SKM-1 (cell line): ENCODE results near the gene ZBTB20.

Experiments
- DNase-seq: peaks from one replicate; lab custom pipeline; 2025; ENCODE audit not compliant: unreplicated experiment; lab: John Stamatoyannopoulos, UW

Gene ZBTB20

DNA sequence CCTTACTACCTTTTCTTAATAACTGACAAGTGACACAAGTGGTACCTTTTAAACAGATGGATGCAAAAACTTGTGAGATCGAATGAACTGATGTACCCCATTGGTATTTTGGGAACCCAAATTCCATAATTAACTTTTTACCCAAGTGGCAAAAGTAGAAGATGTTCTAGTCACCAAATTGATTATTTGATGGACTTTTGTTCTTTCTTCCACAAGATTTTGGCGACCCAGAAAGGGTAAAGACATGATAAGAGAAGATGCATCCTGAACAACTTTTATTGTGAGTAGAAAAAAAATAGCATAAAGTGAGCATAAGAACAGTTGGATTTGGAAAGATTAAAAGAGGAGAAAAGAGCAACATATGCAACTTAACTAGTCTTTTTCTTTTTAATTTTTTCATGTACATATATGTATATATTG, 693.7 kb downstream of the ZBTB20 start:
- DNase-seq, result no peak

DNA sequence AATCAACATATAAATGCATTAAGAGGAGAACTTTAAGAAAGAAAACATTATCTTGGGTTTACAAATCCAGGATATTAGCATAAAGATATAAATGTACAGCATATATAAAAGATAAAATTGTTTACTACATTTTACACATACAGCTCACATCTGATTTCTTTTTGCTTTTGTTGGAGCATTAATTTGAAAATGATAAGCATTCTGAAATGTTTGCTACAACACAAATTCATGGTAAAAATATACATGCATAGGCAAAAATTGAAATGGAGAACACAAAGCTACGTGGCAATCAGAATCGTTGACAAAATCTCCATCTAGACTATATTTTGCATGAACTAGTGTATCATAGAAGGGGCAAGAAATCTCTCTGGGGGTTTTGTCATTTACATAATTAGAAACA, 694.2 kb downstream of the ZBTB20 start:
- DNase-seq, result no peak

DNA sequence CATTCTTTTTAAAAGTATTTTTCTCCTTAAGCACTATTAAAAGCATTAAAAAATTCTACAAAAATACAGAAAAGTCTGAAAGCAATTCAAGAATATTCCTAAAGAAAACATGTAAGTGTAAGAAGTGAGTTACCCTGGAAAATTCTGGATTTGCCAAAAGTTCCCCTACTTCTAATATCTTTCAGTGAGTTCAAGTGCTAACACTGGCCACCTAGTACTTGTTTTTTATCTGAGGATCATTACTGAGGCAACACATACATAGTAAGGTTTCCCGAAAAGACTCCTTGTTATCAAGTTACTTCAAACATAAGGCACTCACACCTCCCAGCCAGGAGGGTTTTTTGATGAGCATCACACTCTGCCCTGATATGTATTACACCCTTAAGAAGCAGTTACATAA, 694.8 kb downstream of the ZBTB20 start:
- DNase-seq, result no peak

GRCh38 chr3:114451561-114452018, 695.5 kb downstream of the ZBTB20 start:
- DNase-seq, result no peak

DNA sequence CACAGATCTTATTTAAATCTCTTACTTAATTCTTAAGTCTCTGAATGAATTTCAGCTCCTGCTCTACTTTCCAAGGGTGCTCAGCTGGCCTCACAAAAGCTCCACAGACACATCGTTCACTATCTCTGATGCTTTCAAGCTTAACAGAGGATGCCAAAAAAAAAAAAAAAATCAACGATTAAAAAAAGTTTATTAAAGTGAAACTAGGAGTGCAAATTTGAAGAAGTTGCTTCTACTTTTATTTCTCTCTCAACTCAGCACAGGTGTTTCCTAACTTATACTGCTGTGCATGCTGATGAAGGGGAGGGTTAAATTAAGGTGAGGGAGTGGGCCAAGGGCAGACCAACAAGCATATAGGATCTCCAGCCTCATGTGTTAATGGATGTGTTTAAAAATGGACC, 696.0 kb downstream of the ZBTB20 start:
- no peak for DNase-seq

DNA sequence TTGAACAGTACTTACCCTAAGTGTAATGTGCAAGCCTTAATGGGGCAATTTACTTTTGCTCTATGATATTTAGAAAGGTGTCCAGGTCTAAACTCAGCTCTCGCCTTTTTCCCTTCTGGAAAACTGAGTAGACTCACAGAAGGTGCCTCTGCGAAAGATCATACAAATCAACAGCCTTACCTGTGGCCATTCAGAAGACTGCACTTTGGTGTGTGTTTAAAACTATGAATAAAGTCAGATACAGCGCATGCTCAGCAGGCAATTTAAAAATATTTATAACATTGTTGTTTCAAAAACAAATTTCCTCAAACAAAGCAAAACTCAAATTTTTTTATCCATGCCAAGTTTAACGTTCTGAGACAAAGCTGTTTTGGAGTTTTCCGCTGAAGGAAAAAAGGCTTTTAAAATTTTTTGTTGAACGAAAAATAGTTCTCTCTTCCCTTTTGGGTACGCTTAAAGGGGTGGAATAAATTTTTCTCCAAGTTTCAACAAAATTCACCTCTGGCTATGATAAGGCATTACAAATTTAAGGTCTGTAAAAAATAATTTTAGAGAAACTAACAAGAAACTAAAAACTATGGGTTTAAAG, 697.0 kb downstream of the ZBTB20 start:
- DNase-seq, result no peak

DNA sequence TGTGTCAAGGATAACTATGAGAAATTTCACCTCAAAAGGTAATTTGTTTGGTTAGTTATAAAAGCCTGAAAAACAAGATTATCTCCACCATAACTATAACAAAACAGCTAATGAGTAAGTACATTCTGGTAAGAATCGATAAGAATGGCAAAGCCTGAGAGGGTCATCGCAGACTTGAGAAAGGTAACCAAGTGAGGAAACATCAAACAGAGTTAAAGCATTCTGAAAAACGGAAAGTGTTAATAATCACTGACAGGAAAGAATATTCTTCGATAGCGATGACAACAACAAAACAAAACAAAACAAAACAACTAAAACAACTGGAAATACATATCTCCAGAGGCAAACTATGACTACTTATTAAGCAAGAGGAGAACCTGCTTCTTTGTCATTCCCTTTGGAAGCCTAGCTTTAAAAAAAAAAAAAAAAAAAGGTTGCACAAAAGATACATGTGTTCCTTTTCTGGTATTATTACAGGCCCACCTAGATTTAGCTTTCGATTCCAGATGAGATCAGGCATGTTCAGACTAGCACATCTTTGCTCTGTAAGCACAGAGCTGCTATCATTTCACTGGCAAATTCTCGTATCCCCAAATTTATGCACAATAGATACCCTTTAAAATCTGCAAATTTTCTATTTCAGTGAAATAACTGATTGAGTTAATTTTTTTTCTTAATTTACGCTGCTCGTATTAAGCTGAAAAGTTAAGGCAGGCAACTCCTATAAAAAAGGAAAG, 697.6 kb downstream of the ZBTB20 start:
- no peak for DNase-seq

- DNase-seq, result no peak
Observed at GRCh38 chr3:114447950-114448479, 699.1 kb downstream of the ZBTB20 start.

DNA sequence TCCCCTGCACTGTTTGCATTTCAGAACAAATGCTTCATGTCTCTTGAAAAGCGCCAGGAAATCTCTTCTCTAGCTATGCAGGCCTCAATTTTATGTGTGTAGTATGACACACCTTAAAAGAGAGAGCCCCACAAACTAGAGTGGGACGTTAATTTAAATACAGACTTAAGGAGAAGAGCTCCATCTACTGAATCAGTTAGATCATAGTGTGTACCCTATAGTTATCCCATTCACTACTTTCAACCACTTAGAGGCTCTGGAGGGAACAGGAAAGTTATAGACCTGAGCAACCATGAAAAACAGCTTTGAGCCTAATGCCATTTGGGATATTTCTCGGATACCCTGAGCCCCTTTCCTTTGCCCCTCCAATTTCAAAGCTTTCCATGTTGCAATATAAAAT, 699.5 kb downstream of the ZBTB20 start:
- no peak for DNase-seq

DNA sequence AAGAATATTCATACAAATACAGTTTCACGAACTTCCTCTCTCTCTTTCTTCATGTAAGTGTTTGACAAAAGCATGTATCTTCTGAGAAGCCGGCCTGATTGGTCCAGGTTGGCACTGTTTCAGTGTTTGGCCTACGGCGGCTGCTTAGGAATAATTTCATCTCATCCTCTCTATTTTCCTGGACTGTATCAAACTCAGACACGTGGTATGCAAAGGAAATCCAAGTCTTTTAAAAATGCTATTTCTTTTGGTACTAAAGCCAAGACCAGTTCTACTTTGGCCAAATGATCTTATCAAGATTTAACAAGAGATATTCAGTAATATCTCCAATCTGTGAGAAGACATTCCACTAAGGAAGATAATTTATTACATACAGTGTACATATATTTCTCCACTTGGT, 700.5 kb downstream of the ZBTB20 start:
- no peak for DNase-seq

DNA sequence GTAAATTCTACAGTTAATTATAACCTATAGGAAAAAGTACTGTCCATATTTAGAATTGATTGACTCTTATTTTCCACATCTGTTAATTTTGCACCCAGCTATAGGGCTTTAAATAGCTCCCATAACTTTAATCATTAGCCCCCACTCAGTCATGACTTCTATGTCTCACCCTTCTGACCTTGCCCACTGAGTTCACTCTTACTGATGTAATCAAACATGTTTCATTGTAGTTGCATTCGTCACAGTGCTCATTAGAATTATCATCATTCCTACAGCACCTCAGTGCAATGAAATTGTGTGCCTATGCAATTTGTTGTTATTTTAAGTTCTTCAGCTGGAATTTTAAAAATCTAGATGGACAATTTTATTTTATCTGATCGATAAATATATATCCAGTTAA, 701.9 kb downstream of the ZBTB20 start:
- no peak for DNase-seq

DNA sequence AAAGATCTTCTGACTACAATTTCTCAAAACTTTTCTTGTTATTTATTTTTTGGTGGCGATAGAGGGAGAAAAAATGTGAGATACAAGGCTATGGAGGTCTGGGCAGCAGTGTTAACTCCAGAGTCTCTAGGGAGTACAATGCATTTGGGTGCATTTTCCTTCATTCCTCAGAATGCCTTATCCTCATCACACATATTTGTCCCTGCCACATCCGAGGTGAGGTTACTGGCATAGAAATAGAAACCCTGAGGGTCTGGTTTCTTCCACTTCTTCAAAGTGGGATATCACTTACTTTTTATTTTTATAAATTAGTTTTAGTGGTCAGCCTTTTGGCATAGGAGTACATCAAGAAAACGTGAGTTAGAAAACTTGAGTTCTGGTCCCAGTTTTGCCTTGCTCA, 702.9 kb downstream of the ZBTB20 start:
- no peak for DNase-seq

- DNase-seq, result no peak
Observed at GRCh38 chr3:114442246-114442645, 704.8 kb downstream of the ZBTB20 start.

GRCh38 chr3:114441386-114441785, 705.7 kb downstream of the ZBTB20 start:
- DNase-seq, result no peak

DNA sequence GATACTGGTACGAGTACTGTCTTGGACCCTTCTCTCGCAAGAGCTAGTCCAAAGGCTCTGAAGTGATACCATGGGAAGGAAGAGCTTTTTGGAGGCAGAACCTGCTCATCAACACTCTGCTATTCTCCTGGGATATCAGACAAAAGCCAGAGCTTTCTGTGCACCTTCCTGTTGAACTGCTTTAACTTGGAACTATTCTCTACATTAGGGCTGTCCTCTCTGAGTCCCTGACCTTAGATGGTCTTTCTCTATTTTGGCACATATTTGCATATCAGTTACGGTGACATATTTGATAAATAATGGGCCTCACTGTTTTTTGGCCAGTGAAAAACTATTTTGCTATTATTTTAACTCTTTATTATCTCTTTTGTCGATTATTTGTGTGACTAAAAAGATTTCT, 706.4 kb downstream of the ZBTB20 start:
- DNase-seq, result no peak

GRCh38 chr3:114439284-114439683, 707.8 kb downstream of the ZBTB20 start:
- DNase-seq, result no peak

DNA sequence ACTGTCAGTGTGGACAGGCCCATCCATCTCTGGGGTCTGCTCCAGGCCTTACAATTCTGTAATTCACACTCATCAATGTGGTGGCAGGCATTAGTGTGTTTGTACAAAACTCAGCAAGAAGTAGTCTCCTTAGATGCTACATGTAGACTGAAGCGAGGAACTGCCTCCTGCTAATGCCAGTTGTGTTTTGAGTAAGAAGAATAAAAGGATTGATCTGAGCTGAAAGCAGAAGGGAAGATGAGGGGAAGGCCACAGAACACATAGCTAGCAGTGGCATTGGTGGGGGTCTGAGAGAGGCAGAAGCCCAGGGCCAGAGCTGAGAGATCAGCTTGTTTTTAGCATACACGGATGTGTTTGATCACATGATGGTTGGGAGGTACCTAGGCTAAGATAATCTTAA, 709.2 kb downstream of the ZBTB20 start:
- no peak for DNase-seq

- DNase-seq, result no peak
Observed at GRCh38 chr3:114436182-114436581, 710.9 kb downstream of the ZBTB20 start.

DNA sequence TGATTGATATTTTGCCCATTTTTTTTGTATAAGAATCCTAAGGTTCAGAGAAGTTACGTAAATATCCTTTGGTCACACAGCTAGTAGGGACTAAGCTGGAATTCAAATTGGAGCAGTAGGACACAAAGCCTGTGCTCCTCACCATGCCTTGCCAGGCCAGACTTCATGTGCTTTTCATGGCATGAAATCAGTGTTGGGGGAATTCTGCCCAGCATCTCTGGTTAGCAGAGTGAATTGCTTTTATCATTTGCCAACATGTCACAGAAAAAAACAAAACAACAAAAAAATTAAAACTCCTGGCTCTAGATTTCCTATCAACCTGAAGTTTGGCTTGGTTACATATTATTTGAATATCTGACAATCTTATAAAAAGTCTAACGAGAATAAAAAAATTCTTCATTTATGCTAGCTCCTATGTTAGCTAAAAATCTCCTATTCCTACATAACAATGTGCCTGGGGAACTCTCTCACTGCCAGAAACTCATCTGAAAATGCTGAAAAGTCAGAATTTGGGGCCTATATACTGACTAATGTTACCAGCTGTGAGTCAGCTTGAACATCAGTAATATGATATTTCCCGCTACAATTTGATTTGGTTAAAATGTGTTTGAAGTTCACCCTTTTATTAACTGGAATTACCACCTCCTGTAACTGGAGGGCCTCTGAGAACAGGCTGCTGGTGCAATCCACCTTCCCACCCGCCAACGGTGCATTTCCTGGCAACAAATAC, 711.5 kb downstream of the ZBTB20 start:
- no peak for DNase-seq

DNA sequence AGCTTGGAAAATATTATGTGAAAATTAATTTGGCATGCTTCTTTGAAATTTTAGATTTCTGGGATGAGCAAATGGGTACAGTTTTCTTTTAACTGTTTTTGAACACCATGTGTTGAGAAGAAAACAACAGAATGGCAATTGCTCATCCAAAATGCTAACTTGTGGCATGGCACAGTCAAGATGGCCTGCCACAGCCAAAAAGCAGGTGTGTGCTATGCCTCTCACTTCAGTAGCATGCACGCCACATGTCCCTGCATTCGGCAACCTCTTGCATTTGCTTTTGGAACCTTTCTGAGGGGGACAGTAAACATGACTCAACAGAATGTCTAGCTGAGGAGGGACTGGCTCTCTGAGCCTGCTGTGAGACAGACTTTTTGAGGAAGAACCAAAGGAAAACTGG, 714.8 kb downstream of the ZBTB20 start:
- DNase-seq, result no peak

DNA sequence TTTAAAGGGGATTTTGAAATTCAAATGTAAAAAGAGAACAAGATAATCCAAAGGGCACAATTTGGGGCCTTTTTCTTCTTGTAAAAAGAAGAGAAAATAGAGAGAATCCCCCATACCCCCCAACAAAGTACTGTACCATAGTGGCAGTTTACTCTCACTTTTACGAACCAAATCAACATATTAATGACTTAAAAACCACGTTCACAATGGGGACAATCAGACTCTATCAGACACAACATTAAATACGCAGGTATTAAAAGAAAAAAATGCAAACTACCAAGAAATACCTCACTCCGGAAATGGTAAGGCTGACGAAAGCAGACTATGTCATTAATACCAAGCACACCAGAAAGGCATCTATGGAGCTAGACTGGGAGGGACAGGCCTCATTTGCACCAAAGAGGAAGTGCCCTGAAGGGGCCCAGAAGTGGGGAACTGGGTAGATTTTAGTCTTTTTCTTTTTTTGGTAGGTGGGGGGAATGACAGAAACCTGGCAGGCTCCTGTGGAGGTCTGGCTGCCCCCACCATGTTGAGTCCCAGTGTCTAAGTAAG, 719.0 kb downstream of the ZBTB20 start:
- DNase-seq, result peak; percentile 57
